GM12878 (cell line): ENCODE results near the gene RET. TPM values are rescaled to one million over a fixed set of nuclear protein-coding genes. Genes with fewer than 3 reads are reported as not detected.

Experiments used
- ATAC-seq: fragments of 200-7000 bp; cut with Tn5 transposase; 3 replicates; pipeline ENCODE4 v1.9.1; 2020; ENCODE audit warnings: mild to moderate bottlenecking, moderate library complexity
- BruUV-seq: library from RNA; stranded (reverse); fragments of 400-500 nt; replicated peaks from 2 replicates; lab custom pipeline; 2021; lab: Mats Ljungman, UMichigan
- CTCF ChIA-PET: fragments of 300-600 bp; sonication (Branson Sonifier 250); formaldehyde crosslinking; extraction: SDS; loops from one replicate; lab custom pipeline; 2021; ENCODE audit warnings: inconsistent platforms; lab: Yijun Ruan, JAX
- POLR2A ChIA-PET: fragments of 350-600 bp; formaldehyde crosslinking; extraction: SDS; loops from one replicate; lab custom pipeline; 2021; ENCODE audit warnings: inconsistent platforms; lab: Charles Lee
- RAD21 ChIA-PET: fragments of 300-600 bp; sonication (Branson Sonifier 250); formaldehyde crosslinking; loops from one replicate; lab custom pipeline; 2023; ENCODE audit warnings: antibody characterized with exemption; ENCODE audit not compliant: unreplicated experiment; lab: Charles Lee
- SMC1A ChIA-PET: fragments of 300-600 bp; sonication (Branson Sonifier 250); formaldehyde crosslinking; loops from one replicate; lab custom pipeline; 2023; ENCODE audit not compliant: unreplicated experiment, uncharacterized antibody; lab: Charles Lee
- DNase-seq: peaks from one replicate; pipeline ENCODE4 v3.0.0-alpha.2; 2011; ENCODE audit warnings: low read depth, low spot score
- FAIRE-seq: peaks from 3 replicates; lab custom pipeline; 2011; peaks lifted over from hg19 to GRCh38; lab: Jason Lieb, UNC
- H2AFZ ChIP-seq: 2 replicates; pipeline ENCODE4 v1.6.0; 2011; ENCODE audit warnings: low read depth, low read length, control low read depth; ENCODE audit not compliant: control insufficient read depth
- H3K27ac ChIP-seq: 2 replicates; pipeline ENCODE4 v1.5.1; 2011; ENCODE audit warnings: control low read depth; ENCODE audit not compliant: control insufficient read depth, insufficient read depth
- H3K27me3 ChIP-seq, 2 experiments: replicated peaks in 1 of 2; 2 replicates each; pipeline versions ENCODE4 v1.6.0 to v1.6.1; 2011; ENCODE audit warnings: low read length in 1 of 2; ENCODE audit not compliant: control insufficient read depth in 2 of 2, insufficient read depth in 2 of 2
- H3K36me3 ChIP-seq, 2 experiments: 2 replicates each; pipeline ENCODE4 v1.5.1; 2011; ENCODE audit warnings: low read length in 1 of 2; ENCODE audit not compliant: control insufficient read depth in 2 of 2, insufficient read depth in 2 of 2
- H3K4me1 ChIP-seq: 2 replicates; pipeline ENCODE4 v1.6.1; 2011; ENCODE audit warnings: mild to moderate bottlenecking, low read length, moderate library complexity, mixed read lengths; ENCODE audit not compliant: control insufficient read depth, insufficient read depth
- H3K4me2 ChIP-seq: 2 replicates; pipeline ENCODE4 v1.6.0; 2011; ENCODE audit warnings: control low read depth; ENCODE audit not compliant: control insufficient read depth, insufficient read depth
- H3K4me3 ChIP-seq: fragments of 200-600 bp; sonication (generic); 2 replicates; pipeline ENCODE4 v1.5.1; 2016
- H3K79me2 ChIP-seq: 2 replicates; pipeline ENCODE4 v1.6.0; 2011; ENCODE audit warnings: low read length; ENCODE audit not compliant: control insufficient read depth, insufficient read depth
- H3K9ac ChIP-seq: 2 replicates; pipeline ENCODE4 v1.8.0; 2011; ENCODE audit warnings: low read length, control low read depth, mixed read lengths; ENCODE audit not compliant: control insufficient read depth, insufficient read depth
- H3K9me3 ChIP-seq: replicated peaks from 3 replicates; pipeline ENCODE4 v1.5.1; 2011; ENCODE audit warnings: mild to moderate bottlenecking, low read length; ENCODE audit not compliant: control insufficient read depth, insufficient read depth
- H4K20me1 ChIP-seq: 2 replicates; pipeline ENCODE4 v1.6.0; 2011; ENCODE audit not compliant: control insufficient read depth, insufficient read depth
- BMI1 ChIP-seq: fragments of 450-650 bp; IDR thresholded peaks from 2 replicates; pipeline ENCODE4 v1.6.1; 2016; ENCODE audit warnings: mild to moderate bottlenecking, moderate library complexity, borderline replicate concordance
- CEBPZ ChIP-seq: fragments of 150-350 bp; IDR thresholded peaks from 2 replicates; pipeline ENCODE4 v1.6.1; 2016; ENCODE audit warnings: low read depth, low read length
- HDAC6 ChIP-seq: fragments of 200-600 bp; sonication (generic); IDR thresholded peaks from one replicate; pipeline ENCODE4 v1.8.0; 2017; ENCODE audit warnings: antibody characterized with exemption; ENCODE audit not compliant: unreplicated experiment
- MTA3 ChIP-seq: IDR thresholded peaks from 2 replicates; pipeline ENCODE4 v1.6.1; 2012; ENCODE audit warnings: low read length, inconsistent platforms, borderline replicate concordance
- WGBS: methylation state at CpG from one replicate; pipeline ENCODE4 v1.1.6; 2016; ENCODE audit warnings: low lambda C conversion rate; ENCODE audit not compliant: insufficient replicate concordance, insufficient coverage; ENCODE audit errors: missing lambda C conversion rate; 5-methylcytosine and 5-hydroxymethylcytosine counted together
- in situ Hi-C: fragments of 300-500 bp; cut with MboI; formaldehyde crosslinking; loops from 9 replicates; pipeline ENCODE4 v1.14.3; 2018; ENCODE audit warnings: mixed read lengths
- intact Hi-C: fragments of 100-400 bp; cut with micrococcal nuclease; formaldehyde crosslinking; loops from one replicate; pipeline ENCODE4 v1.14.2; 2022; ENCODE audit not compliant: unreplicated experiment
- polyA plus RNA-seq, 11 experiments: library from polyadenylated mRNA; depleted of rRNA in 4 of 11; unstranded in 6 of 11; stranded (reverse) in 5 of 11; fragments of >200 nt; fragmentation: Nextera tagmentation in 4 of 11; fragmentation: Illumina TruSeq in 1 of 11; extraction: Ambion mirVana in 4 of 11; extraction: Trizol in 1 of 11; gene quantifications; 1 replicate in 1 of 11; 2 replicates in 10 of 11; pipeline versions ENCODE4 v1.2.1 to v1.2.3, GENCODE V29; 2011 to 2016; ENCODE audit warnings: inconsistent platforms in 2 of 11, missing spikeins in 2 of 11, low read depth in 1 of 11
- total RNA-seq, 4 experiments: library from RNA; depleted of rRNA in 3 of 4; stranded (reverse); fragments of >200 nt in 3 of 4; fragmentation: Illumina TruSeq in 1 of 4; extraction: Trizol in 1 of 4; gene quantifications; 2 replicates each; pipeline versions ENCODE4 v1.2.1 to v1.2.3, GENCODE V29; 2013 to 2021

RET gene
- total and polyA plus RNA-seq, 10 of the 15 experiments (the other 5 are each of a cell fraction or from before 2014, with no cell fraction given): not detected

GRCh38 chr10:43037440-43037839 is 39.4 kb upstream of the RET start:
- Histone ChIP-seq H3K4me3 (no peak overlapping the region), H2AFZ (no peak overlapping the region), H3K27me3 (no peaks in the 10 kb centered on the region), H3K79me2 (no peaks in the 10 kb centered on the region), H3K4me1 (no peaks in the 10 kb centered on the region), H3K36me3 (no peaks in the 10 kb centered on the region), H3K27ac (no peak overlapping the region), H4K20me1 (no peaks in the 10 kb centered on the region), H3K9ac (no peak overlapping the region), H3K4me2 (no peak overlapping the region), H3K9me3 (no peaks in the 10 kb centered on the region)
- BruUV-seq: no TSS peak
- SMC1A ChIA-PET: no interaction called here
- intact Hi-C loops: no loop called here
- POLR2A ChIA-PET: no interaction called here
- TF ChIP-seq BMI1 (no peak), CEBPZ (no peak), MTA3 (no peak), HDAC6 (no peak)
- ATAC-seq: no peak
- CTCF ChIA-PET: no interaction called here
- WGBS: 15% methylated on average over 6 of the region's 6 CpGs
- RAD21 ChIA-PET: no interaction called here
- DNase-seq: no peak
- in situ Hi-C loops: no loop called here
- FAIRE-seq: no peak
